IPS-NIHi11 (cell line): ENCODE data around the gene SAE1.
"Not testable (repeated sequence)": the region's sequence is repeated elsewhere in the genome, so short reads cannot be mapped to it uniquely, and the experiment has no call there.

Experiments used
- DNase-seq: peaks from one replicate; pipeline ENCODE4 v3.0.0; 2012; ENCODE audit warnings: mixed read lengths, low spot score

SAE1 gene

DNA sequence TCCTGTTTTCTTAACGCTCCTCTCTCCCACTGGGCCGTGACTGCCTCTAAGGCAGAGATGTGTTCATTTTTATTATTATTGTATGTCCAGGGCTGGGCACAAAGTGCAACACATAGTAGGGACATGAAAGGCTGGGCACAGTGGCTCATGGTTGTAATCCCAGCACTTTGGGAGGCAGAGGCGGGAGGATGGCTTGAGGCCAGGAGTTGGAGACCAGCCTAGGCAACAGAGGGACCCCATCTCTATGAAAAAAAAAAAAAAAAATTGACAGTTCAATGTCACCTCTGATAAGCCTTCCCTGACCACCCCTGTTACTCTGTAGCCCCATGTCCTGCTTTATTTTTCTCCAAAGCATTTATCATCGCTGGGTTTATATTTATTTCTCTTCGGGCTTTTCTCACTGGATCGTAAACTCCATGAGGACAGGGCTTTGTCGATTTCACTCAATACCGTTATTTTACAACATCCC, 481 bp upstream of the SAE1 start:
- no peak for DNase-seq

- DNase-seq = no peak
Observed at GRCh38 chr19:47132194-47132852, 1.7 kb downstream of the SAE1 start.

- DNase-seq = no peak
Observed at GRCh38 chr19:47133021-47133471, 2.4 kb downstream of the SAE1 start.

DNA sequence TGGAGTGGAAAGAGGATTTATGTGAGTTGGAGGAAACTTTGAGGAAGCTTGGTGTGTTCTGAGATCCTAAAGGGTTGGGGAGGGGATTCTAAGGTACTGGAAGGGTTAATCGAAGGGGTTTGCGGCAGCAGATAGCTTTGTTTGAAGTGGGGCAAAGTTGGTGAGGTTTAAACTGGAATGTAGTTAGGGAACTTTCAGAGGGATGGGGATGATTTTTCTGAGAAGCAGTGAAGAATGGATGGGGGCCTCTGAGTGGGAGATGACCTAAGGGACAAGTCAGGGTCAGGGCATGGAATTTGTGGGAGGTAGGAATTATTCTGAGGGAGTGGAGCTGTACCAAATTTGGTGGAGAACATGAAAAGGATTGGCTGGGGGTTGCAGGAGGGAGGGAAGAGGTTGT, 3.9 kb downstream of the SAE1 start:
- DNase-seq = no peak

DNA sequence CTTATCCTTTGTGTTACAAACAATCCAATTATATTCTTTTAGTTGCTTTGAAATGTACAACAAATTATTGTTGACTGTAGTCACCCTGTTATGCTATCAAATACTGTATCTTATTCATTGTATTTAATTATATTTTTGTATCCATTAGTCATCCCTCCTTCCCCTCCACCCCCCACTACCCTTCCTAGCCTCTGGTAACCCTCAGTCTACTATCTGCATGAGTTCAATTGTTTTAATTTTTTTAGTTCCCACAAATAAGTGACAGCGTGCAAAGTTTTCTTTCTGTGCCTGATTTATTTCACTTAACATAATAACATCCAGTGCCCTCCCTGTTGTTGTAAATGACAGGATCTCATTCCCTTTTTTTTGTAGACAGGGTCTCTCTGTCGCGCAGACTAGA, 4.5 kb downstream of the SAE1 start:
- no peak for DNase-seq

GRCh38 chr19:47141252-47141651, 10.6 kb downstream of the SAE1 start:
- not testable (repeated sequence) for DNase-seq

GRCh38 chr19:47141695-47142094, 11.1 kb downstream of the SAE1 start:
- no peak for DNase-seq

DNA sequence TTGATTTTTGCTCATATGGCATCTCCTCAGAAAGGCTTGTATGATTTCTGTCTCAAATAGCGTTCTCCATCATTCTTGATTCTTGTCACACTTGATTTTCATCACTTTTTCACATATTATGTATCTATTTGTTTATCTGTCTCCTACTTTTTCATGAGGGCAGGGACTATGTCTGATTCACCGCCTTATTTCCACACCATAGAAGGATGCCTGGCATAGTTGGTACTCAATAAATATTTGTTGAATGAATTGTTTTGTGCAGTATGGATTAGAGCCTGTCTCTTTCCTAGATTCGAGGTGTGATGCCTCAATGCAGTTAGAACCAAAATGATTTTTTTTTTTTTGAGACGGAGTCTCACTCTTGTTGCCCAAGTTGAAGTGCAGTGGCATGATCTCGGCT, 12.1 kb downstream of the SAE1 start:
- DNase-seq = no peak

DNA sequence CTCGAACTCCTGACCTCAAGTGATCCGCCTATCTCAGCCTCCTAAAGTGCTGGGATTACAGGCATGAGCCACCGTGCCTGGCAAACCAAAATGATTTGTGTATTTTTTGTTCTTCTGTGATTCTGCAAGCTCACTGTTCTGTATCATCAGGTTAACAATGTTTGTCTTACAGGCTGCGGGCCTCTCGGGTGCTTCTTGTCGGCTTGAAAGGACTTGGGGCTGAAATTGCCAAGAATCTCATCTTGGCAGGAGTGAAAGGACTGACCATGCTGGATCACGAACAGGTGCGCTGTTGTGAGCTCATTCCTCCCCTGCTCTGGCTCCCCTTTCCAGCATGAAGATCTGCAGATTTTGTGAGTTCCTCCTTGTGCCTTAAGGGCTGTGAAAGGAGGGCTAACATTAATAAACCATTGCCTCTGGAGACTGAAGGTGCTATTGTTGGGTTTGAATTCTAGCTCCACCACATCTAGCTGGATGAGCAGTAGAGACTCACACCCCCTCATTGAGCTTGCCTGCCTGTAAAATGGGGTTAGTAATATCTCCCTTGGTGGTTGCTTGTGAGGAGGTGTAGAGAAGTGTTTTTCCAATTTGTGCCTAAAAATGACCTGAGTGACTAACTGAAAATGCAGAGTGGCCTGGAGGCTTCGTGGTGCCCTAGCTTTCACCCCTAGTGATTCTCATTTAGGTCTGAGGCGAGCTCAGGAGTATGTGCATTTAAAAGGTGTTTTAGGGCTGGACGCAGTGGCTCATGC, 12.9 kb downstream of the SAE1 start:
- no peak for DNase-seq

DNA sequence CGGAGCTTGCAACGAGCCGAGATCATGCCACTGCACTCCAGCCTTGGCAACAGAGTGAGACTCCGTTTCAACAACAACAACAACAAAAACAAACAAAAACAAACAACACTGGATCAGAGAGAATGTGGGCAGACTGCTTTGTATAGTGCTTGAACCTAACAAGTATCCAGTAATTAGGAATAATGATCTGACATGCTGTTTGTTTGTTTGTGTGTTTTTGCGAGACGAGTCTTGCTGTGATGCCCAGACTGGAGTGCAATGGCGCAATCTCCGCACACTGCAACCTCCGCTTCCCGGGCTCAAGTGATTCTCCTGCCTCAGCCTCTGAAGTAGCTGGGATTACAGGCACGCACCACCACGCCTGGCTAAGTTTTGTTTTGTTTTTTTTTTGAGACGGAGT, 14.0 kb downstream of the SAE1 start:
- no peak for DNase-seq

DNA sequence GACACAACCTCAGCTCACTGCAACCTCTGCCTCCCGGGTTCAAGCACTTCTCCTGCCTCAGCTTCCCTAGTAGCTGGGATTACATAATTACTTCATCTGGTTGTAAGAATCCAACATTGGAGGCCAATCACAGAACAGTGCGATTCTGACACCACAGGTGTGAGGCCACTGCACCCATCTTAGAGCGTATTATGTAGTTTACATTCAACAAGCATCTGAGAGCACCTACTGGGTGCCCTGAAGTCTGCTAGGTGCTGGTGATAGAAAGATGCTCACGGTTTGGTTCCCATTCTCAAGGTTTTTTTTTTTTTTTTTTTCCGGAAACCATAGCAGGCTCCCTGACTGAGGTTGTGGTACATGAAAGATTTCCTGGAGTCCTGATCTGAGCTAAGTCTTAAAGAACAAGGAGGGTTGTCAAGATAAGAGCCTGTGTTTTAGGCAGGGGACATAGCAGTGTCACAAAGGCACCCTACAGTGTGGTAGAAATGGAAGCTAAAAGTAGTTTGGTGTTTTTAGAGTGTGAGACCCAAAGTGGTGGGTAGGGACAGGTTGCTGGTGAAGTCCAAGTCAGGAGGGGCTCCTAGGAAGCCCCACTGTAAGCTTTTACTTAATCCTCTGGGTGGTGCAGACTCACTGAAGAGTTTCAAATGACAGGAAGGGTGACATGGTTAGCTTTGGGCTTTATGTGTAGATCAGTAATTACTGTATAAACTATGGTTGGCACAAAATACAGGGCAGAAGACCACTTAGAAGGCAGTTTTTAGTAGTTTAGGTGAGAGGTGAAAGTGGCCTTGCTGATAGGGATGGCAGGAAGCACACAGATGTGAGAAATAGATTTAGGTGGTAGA, 15.2 kb downstream of the SAE1 start:
- no peak for DNase-seq

GRCh38 chr19:47146920-47147319, 16.3 kb downstream of the SAE1 start:
- no peak for DNase-seq

DNA sequence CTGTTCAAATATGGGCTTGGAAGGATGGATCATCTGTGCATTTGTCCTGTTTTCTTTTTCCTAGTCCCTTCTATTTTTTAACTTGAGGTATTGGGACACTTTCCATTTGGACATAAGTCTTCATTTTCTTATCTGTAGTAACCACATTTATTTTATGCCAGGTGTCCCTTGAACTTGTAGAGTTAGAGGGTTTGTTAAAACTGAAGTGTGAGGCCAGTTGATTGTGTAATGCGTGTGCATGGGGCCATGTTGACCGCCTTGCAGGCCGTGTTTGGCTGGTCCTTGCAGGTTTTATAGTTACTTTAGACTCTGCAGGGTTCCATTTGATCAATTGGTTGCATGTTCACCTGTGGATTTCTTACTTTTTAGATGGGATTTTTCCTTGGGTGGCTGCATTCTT, 21.0 kb downstream of the SAE1 start:
- DNase-seq = no peak

- no peak for DNase-seq
Observed at GRCh38 chr19:47152205-47152604, 21.6 kb downstream of the SAE1 start.

DNA sequence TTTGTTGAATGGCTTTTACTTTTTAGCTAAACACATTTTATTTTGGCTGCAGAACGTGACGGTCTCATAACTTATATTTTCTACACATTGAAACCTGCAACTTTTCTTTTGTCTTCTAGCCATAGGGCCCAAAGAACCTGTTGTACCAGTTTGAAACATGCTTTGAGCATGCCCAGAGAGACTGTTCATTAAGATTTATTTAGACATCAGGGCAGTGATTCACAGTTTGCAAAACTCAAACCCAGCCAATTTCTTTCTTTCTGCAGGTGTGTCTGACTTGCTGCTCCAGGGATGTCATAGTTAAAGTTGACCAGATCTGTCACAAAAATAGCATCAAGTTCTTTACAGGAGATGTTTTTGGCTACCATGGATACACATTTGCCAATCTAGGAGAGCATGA, 22.0 kb downstream of the SAE1 start:
- peak; percentile 29 for DNase-seq

DNA sequence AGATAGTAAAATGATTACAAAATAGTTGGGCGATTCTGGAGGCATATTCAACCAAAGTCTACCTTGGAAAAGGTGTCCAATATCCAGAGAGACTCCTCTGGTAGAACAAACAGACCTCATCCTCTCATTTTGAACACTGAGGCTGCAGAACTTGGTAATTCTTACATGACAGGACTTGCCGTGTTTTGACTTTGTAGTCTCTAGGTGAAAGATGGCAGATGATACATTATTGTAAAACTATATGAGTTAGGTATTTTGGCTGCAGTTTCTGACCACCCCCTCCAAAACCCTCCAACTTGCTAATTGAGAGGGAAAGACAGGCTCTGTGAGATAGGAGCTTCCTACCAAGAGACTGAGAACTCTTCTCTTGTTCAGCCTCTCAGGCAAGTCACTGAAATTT, 22.6 kb downstream of the SAE1 start:
- no peak for DNase-seq

GRCh38 chr19:47155148-47155547, 24.5 kb downstream of the SAE1 start:
- DNase-seq = no peak

DNA sequence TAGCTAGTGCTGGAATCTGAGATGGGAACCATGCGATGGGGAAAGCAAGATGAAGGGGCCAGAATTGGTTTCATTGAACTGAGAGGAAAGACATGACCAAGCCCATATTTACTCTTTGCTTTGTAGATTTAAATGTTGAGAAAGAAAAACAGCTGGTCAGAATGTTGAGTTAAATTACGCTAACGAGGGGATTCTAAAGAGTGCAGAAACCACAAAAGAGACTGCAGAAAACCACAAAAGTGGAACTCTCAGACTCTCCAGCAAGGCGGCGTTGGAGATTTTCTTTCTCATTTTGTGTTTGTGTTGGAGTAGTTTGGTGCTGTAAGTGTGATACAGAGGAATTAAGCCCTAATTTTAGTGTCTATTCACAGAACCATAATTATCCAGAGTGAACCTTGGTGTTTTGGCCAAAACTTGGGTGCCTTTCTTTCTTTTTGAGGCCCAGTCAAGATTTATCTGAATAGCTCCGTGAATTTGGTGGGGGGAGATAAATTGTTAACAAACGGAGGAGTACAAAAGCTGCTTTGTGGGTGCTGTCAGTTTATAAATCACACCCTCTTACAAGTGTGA, 26.3 kb downstream of the SAE1 start:
- no peak for DNase-seq

- peak; percentile 84 for DNase-seq
Observed at GRCh38 chr19:47157431-47158321, 27.0 kb downstream of the SAE1 start.

GRCh38 chr19:47158367-47158791, 27.7 kb downstream of the SAE1 start:
- no peak for DNase-seq

- no peak for DNase-seq
Observed at GRCh38 chr19:47158879-47159503, 28.4 kb downstream of the SAE1 start.
